Liver (tissue), 9 donors: Measurements from ENCODE around the gene DLX5. TPM values are rescaled to one million over a fixed set of nuclear protein-coding genes. Genes with fewer than 3 reads are reported as not detected.

Experiments
- DNase-seq: peaks from one replicate; pipeline ENCODE4 v3.0.0-alpha.2; 2017; ENCODE audit warnings: low spot score
- H3K27ac ChIP-seq, 2 donors: one replicate each; pipeline ENCODE4 v1.7.0; 2013; ENCODE audit warnings: inconsistent platforms in 2 of 2, low read length in 2 of 2, control low read depth in 1 of 2, low read depth in 1 of 2, mild to moderate bottlenecking in 1 of 2
- H3K27me3 ChIP-seq, 4 donors: one replicate each; pipeline versions ENCODE4 v1.6.1 to v1.7.0; 2013; ENCODE audit warnings: low read length in 3 of 4, inconsistent platforms in 1 of 4, mild to moderate bottlenecking in 1 of 4, moderate library complexity in 1 of 4; ENCODE audit not compliant: control insufficient read depth in 4 of 4, insufficient read depth in 4 of 4
- H3K36me3 ChIP-seq, 4 donors: one replicate each; pipeline versions ENCODE4 v1.6.1 to v1.7.0; 2013; ENCODE audit warnings: low read length in 3 of 4, mild to moderate bottlenecking in 3 of 4, low read depth in 1 of 4, moderate library complexity in 1 of 4; ENCODE audit not compliant: control insufficient read depth in 4 of 4, insufficient read depth in 3 of 4
- H3K4me1 ChIP-seq, 4 donors: one replicate each; pipeline versions ENCODE4 v1.6.1 to v1.7.0; 2013; ENCODE audit warnings: low read length in 3 of 4, mild to moderate bottlenecking in 3 of 4, moderate library complexity in 1 of 4; ENCODE audit not compliant: control insufficient read depth in 4 of 4, insufficient read depth in 4 of 4
- H3K4me3 ChIP-seq, 3 donors: one replicate each; pipeline versions ENCODE4 v1.6.1 to v1.7.0; 2013; ENCODE audit warnings: low read length in 3 of 3, control low read depth in 1 of 3, low read depth in 1 of 3, mild to moderate bottlenecking in 1 of 3
- H3K9ac ChIP-seq, 2 donors: one replicate each; pipeline ENCODE4 v1.7.0; 2013; ENCODE audit warnings: low read length in 2 of 2, mild to moderate bottlenecking in 2 of 2, moderate library complexity in 2 of 2, control low read depth in 1 of 2, low read depth in 1 of 2
- H3K9me3 ChIP-seq, 4 donors: one replicate each; pipeline versions ENCODE4 v1.6.1 to v1.7.0; 2013; ENCODE audit warnings: low read length in 3 of 4; ENCODE audit not compliant: control insufficient read depth in 4 of 4
- EGR1 ChIP-seq, 2 donors: IDR thresholded peaks; 2 replicates each; pipeline ENCODE4 v1.6.1; 2016 to 2018; ENCODE audit warnings: antibody characterized with exemption in 2 of 2, low read depth in 2 of 2
- FOXA1 ChIP-seq: IDR thresholded peaks from 2 replicates; pipeline ENCODE4 v1.6.1; 2016; ENCODE audit warnings: antibody characterized with exemption
- HNF4A ChIP-seq, 2 donors: conservative IDR thresholded peaks; 2 replicates each; pipeline ENCODE4 v1.6.1; 2016; ENCODE audit warnings: antibody characterized with exemption in 2 of 2, mild to moderate bottlenecking in 2 of 2
- HNF4G ChIP-seq: IDR thresholded peaks from 2 replicates; pipeline ENCODE4 v1.6.1; 2016; ENCODE audit warnings: antibody characterized with exemption
- JUND ChIP-seq, 2 donors: IDR thresholded peaks; 2 replicates each; pipeline ENCODE4 v1.6.1; 2016; ENCODE audit warnings: antibody characterized with exemption in 2 of 2
- RAD21 ChIP-seq, 2 donors: IDR thresholded peaks; 2 replicates each; pipeline ENCODE4 v1.6.1; 2016; ENCODE audit warnings: antibody characterized with exemption in 2 of 2, mild to moderate bottlenecking in 2 of 2
- RXRA ChIP-seq, 2 donors: IDR thresholded peaks; 2 replicates each; pipeline ENCODE4 v1.6.1; 2017 to 2018; ENCODE audit warnings: antibody characterized with exemption in 2 of 2, mild to moderate bottlenecking in 1 of 2
- YY1 ChIP-seq: IDR thresholded peaks from 2 replicates; pipeline ENCODE4 v1.6.1; 2016; ENCODE audit warnings: antibody characterized with exemption, mild to moderate bottlenecking
- WGBS: extraction: QIAGEN DNeasy Blood & Tissue Kit; methylation state at CpG from one replicate; pipeline ENCODE4 v1.1.7; 2013; 5-methylcytosine and 5-hydroxymethylcytosine counted together
- polyA plus RNA-seq, 2 donors: library from polyadenylated mRNA; stranded (reverse) in 1 of 2; unstranded in 1 of 2; fragments of 200-250 nt in 1 of 2; fragments of >200 nt in 1 of 2; fragmentation: Nextera tagmentation in 1 of 2; extraction: Ambion mirVana in 1 of 2; gene quantifications; one replicate each; pipeline versions ENCODE4 v1.2.1 to v1.2.3, GENCODE V29; 2013 to 2015
- total RNA-seq, 2 donors: library from RNA; depleted of rRNA; stranded (reverse); fragments of >200 nt; gene quantifications; one replicate each; pipeline ENCODE4 v1.2.3, GENCODE V29; 2014
- TF ChIP-seq, protein P1 (sequence below): IDR thresholded peaks from 2 replicates; pipeline ENCODE4 v1.6.1; 2016; ENCODE audit warnings: antibody characterized with exemption
- TF ChIP-seq, protein P2 (sequence below): IDR thresholded peaks from 2 replicates; pipeline ENCODE4 v1.6.1; 2016; ENCODE audit warnings: antibody characterized with exemption
- TF ChIP-seq, protein P3 (sequence below): fragments of 150-350 bp; IDR thresholded peaks from 2 replicates; pipeline ENCODE4 v1.5.1; 2017; ENCODE audit warnings: improper control_type of control experiment, low read depth, low read length; ENCODE audit not compliant: missing input control
- TF ChIP-seq, protein P4 (sequence below): IDR thresholded peaks from 2 replicates; pipeline ENCODE4 v1.6.1; 2016; ENCODE audit warnings: antibody characterized with exemption, mild to moderate bottlenecking
- donor health status: healthy.
- donor health status: healthy.
- donor health status: healthy.
- donor health status: healthy.
- donor health status: healthy.

Gene DLX5
- total and polyA plus RNA-seq, 4 donors = not detected

DNA sequence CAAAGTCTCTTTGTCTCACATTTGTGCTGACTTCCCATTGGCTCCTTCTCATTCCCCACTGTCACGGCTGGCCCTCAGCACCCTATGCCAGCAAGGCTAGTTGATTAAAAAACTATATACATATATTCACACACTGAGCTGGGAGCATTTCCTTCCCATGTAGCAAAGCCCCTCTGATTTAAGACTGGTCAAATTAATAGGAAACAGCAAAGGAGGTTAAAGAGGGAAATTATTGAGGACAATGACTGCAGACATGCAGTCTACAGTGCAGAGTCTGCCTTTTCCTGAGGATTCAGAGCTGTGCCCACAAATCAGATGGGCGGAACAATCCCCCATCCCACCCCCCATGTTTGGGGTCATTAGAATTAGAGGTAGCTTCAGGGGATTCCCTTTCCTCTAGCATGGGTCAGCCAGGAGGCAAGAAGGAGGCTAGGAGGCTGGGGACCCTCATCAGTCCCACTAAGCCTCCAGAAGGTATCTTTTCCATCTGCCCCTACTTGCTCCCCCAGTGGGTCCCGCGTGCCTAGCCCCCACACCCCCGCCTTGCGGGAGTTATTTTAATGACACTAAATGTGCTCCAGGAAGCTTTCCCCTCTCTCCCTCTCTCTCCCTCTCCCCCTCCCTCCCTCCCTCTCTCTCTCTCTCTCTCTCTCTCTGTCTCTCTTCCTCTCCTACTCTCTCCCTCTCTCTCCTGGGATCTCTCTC is 29.1 kb downstream of the DLX5 start:
- TF ChIP-seq, protein P1, sequence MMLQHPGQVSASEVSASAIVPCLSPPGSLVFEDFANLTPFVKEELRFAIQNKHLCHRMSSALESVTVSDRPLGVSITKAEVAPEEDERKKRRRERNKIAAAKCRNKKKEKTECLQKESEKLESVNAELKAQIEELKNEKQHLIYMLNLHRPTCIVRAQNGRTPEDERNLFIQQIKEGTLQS = no peak
- TF ChIP-seq RAD21 (IDR thresholded peaks at IDR 0.05) = no peak
- TF ChIP-seq HNF4A (conservative IDR thresholded peaks at IDR 0.05) = no peak
- TF ChIP-seq JUND (IDR thresholded peaks at IDR 0.05) = no peak
- no peak for TF ChIP-seq RXRA (IDR thresholded peaks at IDR 0.05)
- TF ChIP-seq, protein P2, sequence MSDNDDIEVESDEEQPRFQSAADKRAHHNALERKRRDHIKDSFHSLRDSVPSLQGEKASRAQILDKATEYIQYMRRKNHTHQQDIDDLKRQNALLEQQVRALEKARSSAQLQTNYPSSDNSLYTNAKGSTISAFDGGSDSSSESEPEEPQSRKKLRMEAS = no peak
- no peak for TF ChIP-seq HNF4G
- no peak for TF ChIP-seq FOXA1
- TF ChIP-seq, protein P3, sequence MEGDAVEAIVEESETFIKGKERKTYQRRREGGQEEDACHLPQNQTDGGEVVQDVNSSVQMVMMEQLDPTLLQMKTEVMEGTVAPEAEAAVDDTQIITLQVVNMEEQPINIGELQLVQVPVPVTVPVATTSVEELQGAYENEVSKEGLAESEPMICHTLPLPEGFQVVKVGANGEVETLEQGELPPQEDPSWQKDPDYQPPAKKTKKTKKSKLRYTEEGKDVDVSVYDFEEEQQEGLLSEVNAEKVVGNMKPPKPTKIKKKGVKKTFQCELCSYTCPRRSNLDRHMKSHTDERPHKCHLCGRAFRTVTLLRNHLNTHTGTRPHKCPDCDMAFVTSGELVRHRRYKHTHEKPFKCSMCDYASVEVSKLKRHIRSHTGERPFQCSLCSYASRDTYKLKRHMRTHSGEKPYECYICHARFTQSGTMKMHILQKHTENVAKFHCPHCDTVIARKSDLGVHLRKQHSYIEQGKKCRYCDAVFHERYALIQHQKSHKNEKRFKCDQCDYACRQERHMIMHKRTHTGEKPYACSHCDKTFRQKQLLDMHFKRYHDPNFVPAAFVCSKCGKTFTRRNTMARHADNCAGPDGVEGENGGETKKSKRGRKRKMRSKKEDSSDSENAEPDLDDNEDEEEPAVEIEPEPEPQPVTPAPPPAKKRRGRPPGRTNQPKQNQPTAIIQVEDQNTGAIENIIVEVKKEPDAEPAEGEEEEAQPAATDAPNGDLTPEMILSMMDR = no peak
- TF ChIP-seq, protein P4, sequence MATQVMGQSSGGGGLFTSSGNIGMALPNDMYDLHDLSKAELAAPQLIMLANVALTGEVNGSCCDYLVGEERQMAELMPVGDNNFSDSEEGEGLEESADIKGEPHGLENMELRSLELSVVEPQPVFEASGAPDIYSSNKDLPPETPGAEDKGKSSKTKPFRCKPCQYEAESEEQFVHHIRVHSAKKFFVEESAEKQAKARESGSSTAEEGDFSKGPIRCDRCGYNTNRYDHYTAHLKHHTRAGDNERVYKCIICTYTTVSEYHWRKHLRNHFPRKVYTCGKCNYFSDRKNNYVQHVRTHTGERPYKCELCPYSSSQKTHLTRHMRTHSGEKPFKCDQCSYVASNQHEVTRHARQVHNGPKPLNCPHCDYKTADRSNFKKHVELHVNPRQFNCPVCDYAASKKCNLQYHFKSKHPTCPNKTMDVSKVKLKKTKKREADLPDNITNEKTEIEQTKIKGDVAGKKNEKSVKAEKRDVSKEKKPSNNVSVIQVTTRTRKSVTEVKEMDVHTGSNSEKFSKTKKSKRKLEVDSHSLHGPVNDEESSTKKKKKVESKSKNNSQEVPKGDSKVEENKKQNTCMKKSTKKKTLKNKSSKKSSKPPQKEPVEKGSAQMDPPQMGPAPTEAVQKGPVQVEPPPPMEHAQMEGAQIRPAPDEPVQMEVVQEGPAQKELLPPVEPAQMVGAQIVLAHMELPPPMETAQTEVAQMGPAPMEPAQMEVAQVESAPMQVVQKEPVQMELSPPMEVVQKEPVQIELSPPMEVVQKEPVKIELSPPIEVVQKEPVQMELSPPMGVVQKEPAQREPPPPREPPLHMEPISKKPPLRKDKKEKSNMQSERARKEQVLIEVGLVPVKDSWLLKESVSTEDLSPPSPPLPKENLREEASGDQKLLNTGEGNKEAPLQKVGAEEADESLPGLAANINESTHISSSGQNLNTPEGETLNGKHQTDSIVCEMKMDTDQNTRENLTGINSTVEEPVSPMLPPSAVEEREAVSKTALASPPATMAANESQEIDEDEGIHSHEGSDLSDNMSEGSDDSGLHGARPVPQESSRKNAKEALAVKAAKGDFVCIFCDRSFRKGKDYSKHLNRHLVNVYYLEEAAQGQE = no peak
- no peak for TF ChIP-seq YY1
- no peak for TF ChIP-seq EGR1 (IDR thresholded peaks at IDR 0.05; ENCODE audit: low read depth in 2 of 2)
- WGBS = 10% methylated on average over 6 of the region's 6 CpGs
- no peak for DNase-seq
- Histone ChIP-seq H3K4me1 (peaks cover 0 to 14% (median 6%) of the 10 kb centered on the region in 4 donors), H3K27me3 (peaks cover 6 to 48% (median 24%) of the 10 kb centered on the region in 4 donors), H3K9ac (no peak overlapping the region), H3K4me3 (no peak overlapping the region), H3K9me3 (peaks cover 0 to 11% (median 0%) of the 10 kb centered on the region in 4 donors), H3K36me3 (no peaks in the 10 kb centered on the region), H3K27ac (no peak overlapping the region)

DNA sequence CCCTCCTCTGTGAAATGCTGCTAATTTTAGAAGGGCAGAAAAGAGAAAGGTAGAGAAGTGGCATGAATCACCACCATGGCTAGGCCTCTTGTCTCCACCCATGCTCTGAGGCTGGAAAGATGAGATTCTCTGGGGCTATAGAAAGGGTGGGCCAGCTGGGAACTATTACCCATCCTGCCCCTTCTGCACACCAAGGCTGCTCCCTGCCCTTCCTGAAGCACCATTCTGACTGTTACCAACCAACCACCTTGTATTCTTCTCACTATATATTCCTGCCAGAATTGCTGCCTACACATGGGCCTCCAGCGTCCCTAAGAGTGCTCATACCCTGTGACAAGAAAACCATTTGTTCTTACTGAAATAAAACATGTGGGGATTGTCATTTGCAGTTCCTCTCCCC is 30.7 kb downstream of the DLX5 start:
- H3K27me3 ChIP-seq = peaks cover 6 to 47% (median 22%) of the 10 kb centered on the region in 4 donors
- peaks cover 0 to 11% (median 0%) of the 10 kb centered on the region in 4 donors for H3K9me3 ChIP-seq
- H3K4me1 ChIP-seq = peaks cover 0 to 14% (median 6%) of the 10 kb centered on the region in 4 donors

More for the DNA sequence above, 30.7 kb downstream of the DLX5 start:
- no peak overlapping the region for H3K27ac ChIP-seq
- 43% methylated on average over 1 of the region's 1 CpG for WGBS
- no peak for TF ChIP-seq HNF4A (conservative IDR thresholded peaks at IDR 0.05)
- H3K36me3 ChIP-seq = no peaks in the 10 kb centered on the region
- no peak overlapping the region for H3K9ac ChIP-seq
- no peak overlapping the region for H3K4me3 ChIP-seq
- no peak for DNase-seq
